CD4-positive, CD25-positive, alpha-beta regulatory T cell (primary cell): Measurements from ENCODE around the gene CNTNAP2. TPM values are rescaled to one million over a fixed set of nuclear protein-coding genes. Genes with fewer than 3 reads are reported as not detected.
"Not testable (repeated sequence)": the region's sequence is repeated elsewhere in the genome, so short reads cannot be mapped to it uniquely, and the experiment has no call there.

Experiments
- ATAC-seq, 2 donors: fragments of 150-1000 bp; cut with Tn5 transposase; one replicate each; pipeline ENCODE4 v1.10.0; 2021; ENCODE audit warnings: low read depth in 2 of 2, moderate number of reproducible peaks in 2 of 2, moderate library complexity in 1 of 2
- DNase-seq, 3 donors: peaks; one replicate each; pipeline versions ENCODE4 v3.0.0 to v3.0.0-alpha.2; 2012 to 2022; ENCODE audit warnings: mixed read lengths in 1 of 3
- H3K27ac ChIP-seq: one replicate; pipeline ENCODE4 v1.7.0; 2013; ENCODE audit warnings: mild to moderate bottlenecking, low read length; ENCODE audit not compliant: insufficient read depth, poor library complexity, severe bottlenecking
- H3K27me3 ChIP-seq: one replicate; pipeline ENCODE4 v1.7.0; 2013; ENCODE audit warnings: low read length; ENCODE audit not compliant: control insufficient read depth, insufficient read depth
- H3K36me3 ChIP-seq: one replicate; pipeline ENCODE4 v1.7.0; 2013; ENCODE audit warnings: mild to moderate bottlenecking, low read length, moderate library complexity; ENCODE audit not compliant: control insufficient read depth, insufficient read depth
- H3K4me1 ChIP-seq: 2 replicates; pipeline ENCODE4 v1.7.0; 2013; ENCODE audit warnings: mild to moderate bottlenecking, low read length; ENCODE audit not compliant: insufficient read depth, control insufficient read depth, poor library complexity, severe bottlenecking
- H3K4me3 ChIP-seq: one replicate; pipeline ENCODE4 v1.7.0; 2013; ENCODE audit warnings: low read depth, mild to moderate bottlenecking, low read length, moderate library complexity
- H3K9me3 ChIP-seq, 2 experiments: 1 replicate in 1 of 2; 2 replicates in 1 of 2; pipeline ENCODE4 v1.7.0; 2013; ENCODE audit warnings: low read length in 2 of 2, mild to moderate bottlenecking in 1 of 2, moderate library complexity in 1 of 2; ENCODE audit not compliant: control insufficient read depth in 2 of 2
- H3K27ac Mint-ChIP-seq, 3 donors: one replicate each; pipeline ENCODE4 v1.8.0; 2020 to 2022; ENCODE audit warnings: mild to moderate bottlenecking in 3 of 3, mixed read lengths in 3 of 3, moderate library complexity in 2 of 3
- H3K27me3 Mint-ChIP-seq: one replicate; pipeline ENCODE4 v1.8.0; 2022; ENCODE audit warnings: mild to moderate bottlenecking, mixed read lengths
- H3K36me3 Mint-ChIP-seq: one replicate; pipeline ENCODE4 v1.8.0; 2020; ENCODE audit warnings: mixed read lengths
- H3K4me1 Mint-ChIP-seq, 4 donors: one replicate each; pipeline ENCODE4 v1.8.0; 2020 to 2022; ENCODE audit warnings: mixed read lengths in 4 of 4, mild to moderate bottlenecking in 1 of 4
- H3K4me3 Mint-ChIP-seq, 4 donors: one replicate each; pipeline ENCODE4 v1.8.0; 2020 to 2022; ENCODE audit warnings: mild to moderate bottlenecking in 4 of 4, mixed read lengths in 4 of 4, moderate library complexity in 3 of 4
- H3K9me3 Mint-ChIP-seq, 7 donors: one replicate each; pipeline ENCODE4 v1.8.0; 2020 to 2022; ENCODE audit warnings: mixed read lengths in 7 of 7, mild to moderate bottlenecking in 3 of 7, moderate library complexity in 2 of 7
- polyA plus RNA-seq, 4 donors: library from polyadenylated mRNA; unstranded; fragments of 300-500 nt; fragmentation: Illumina TruSeq; gene quantifications; one replicate each; pipeline ENCODE4 v1.2.3, GENCODE V29; 2021
- total RNA-seq: library from RNA; stranded (reverse); gene quantifications from one replicate; pipeline ENCODE4 v1.2.3, GENCODE V29; 2022

The CNTNAP2 gene
- total and polyA plus RNA-seq, 5 donors from 2014 or later: 0.02 to 0.15 TPM; not detected in 3

DNA sequence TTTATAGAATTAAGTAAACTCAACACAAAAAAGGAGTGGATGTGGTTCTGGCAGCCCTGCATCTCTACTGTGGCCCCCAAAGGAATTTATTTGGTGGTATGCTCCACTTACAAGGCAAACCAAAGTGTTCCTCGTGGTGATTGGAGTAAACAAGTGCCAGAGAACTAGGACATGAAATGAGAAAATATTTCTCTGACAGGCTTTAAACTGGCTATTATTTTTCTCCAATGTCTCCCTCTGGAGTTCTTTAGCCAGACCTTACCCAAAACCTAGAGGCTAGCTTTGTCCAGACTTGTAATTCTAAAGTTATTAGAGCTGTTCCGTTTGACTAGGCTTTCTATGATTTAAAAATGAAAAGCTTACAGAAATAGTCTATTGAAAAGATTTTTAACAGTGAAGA is 990.1 kb downstream of the CNTNAP2 start:
- ATAC-seq (no peak), DNase-seq (no peak)
- peaks cover 5 to 17% (median 12%) of the 10 kb centered on the region in 7 donors for H3K9me3 Mint-ChIP-seq
- Histone ChIP-seq H3K27ac (no peak overlapping the region), H3K9me3 (peaks cover 0 to 1% of the 10 kb centered on the region in 2 experiments), H3K4me1 (no peaks in the 10 kb centered on the region), H3K36me3 (no peaks in the 10 kb centered on the region), H3K27me3 (no peaks in the 10 kb centered on the region), H3K4me3 (no peak overlapping the region)
- no peak overlapping the region for H3K4me3 Mint-ChIP-seq
- no peaks in the 10 kb centered on the region for H3K36me3 Mint-ChIP-seq
- H3K4me1 Mint-ChIP-seq: no peaks in the 10 kb centered on the region
- H3K27me3 Mint-ChIP-seq: no peaks in the 10 kb centered on the region
- no peak overlapping the region for H3K27ac Mint-ChIP-seq

DNA sequence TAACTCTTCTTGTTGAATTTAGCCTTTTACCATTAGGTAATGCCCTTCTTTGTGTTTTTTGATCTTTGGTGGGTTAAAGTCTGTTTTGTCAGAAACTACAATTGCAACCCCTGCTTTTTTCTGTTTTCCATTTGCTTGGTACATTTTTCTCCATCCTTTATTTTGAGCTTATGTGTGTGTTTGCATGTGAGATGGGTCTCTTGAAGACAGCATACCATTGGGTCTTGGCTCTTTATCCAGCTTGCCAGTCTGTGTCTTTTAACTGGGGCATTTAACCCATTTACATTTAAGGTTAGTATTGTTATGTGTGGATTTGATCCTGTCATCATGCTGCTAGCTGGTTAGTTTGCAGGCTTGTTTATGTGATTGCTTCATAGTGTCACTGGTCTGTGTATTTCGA is 997.9 kb downstream of the CNTNAP2 start:
- H3K27ac Mint-ChIP-seq, H3K4me1 ChIP-seq, ATAC-seq, H3K4me3 Mint-ChIP-seq, H3K27me3 Mint-ChIP-seq, H3K27ac ChIP-seq, H3K9me3 ChIP-seq, DNase-seq, H3K36me3 ChIP-seq, H3K4me3 ChIP-seq, H3K36me3 Mint-ChIP-seq, H3K27me3 ChIP-seq, H3K4me1 Mint-ChIP-seq: not testable (repeated sequence)
- H3K9me3 Mint-ChIP-seq: peaks cover 3 to 39% (median 13%) of the 10 kb centered on the region in 7 donors

DNA sequence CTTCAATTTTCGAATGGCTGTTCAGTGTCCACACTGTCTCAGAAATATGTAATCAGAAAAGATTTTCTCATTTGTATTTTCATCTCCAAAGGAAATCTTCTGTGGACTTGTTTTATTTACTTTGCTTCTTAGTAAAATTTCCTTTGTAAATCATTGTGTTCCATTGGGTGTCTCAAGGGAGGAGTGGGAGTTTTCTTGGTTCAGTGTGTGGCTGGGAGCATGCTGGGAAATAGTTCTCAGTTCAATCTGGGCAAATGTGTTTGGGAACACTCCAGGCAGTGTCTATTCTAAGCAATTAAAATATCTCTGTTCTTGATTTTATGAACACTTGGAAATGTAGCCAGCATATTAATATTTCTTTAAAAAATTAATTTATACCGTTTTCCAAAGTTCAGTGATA is 1019.8 kb downstream of the CNTNAP2 start:
- ATAC-seq: no peak
- H3K27me3 Mint-ChIP-seq: no peaks in the 10 kb centered on the region
- Histone ChIP-seq H3K36me3 (no peaks in the 10 kb centered on the region), H3K27me3 (no peaks in the 10 kb centered on the region), H3K9me3 (no peaks in the 10 kb centered on the region), H3K27ac (no peak overlapping the region), H3K4me3 (no peak overlapping the region), H3K4me1 (no peaks in the 10 kb centered on the region)
- DNase-seq: no peak
- H3K27ac Mint-ChIP-seq: no peak overlapping the region
- no peak overlapping the region for H3K4me3 Mint-ChIP-seq
- peaks cover 0 to 9% (median 5%) of the 10 kb centered on the region in 7 donors for H3K9me3 Mint-ChIP-seq
- H3K36me3 Mint-ChIP-seq: no peaks in the 10 kb centered on the region
- H3K4me1 Mint-ChIP-seq: no peaks in the 10 kb centered on the region

DNA sequence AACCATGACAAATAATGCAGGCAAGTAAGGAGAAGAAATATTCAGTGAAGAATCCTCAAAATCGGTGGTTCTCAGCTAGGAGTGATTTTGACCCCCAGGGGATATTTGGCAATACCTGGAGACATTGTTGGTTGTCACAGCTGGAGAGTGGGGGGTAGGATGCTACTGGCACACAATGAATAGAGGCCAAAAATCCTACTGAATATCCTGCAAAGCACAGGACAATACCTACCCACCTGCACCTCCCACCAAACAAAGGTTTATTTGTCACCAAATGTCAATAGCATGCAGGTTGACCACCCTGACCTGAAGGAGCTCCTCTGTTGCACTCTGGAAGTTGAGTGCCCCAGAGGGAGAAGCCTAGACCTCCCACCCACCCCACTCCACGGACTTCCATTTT is 1028.6 kb downstream of the CNTNAP2 start:
- H3K9me3 Mint-ChIP-seq: peaks cover 9 to 18% (median 9%) of the 10 kb centered on the region in 7 donors
- H3K4me1 Mint-ChIP-seq: no peaks in the 10 kb centered on the region
- H3K4me3 ChIP-seq: no peak overlapping the region
- H3K27me3 Mint-ChIP-seq: no peaks in the 10 kb centered on the region
- no peaks in the 10 kb centered on the region for H3K27me3 ChIP-seq
- H3K36me3 Mint-ChIP-seq: no peaks in the 10 kb centered on the region
- no peaks in the 10 kb centered on the region for H3K4me1 ChIP-seq
- DNase-seq (no peak), ATAC-seq (no peak)
- H3K4me3 Mint-ChIP-seq: no peak overlapping the region
- no peaks in the 10 kb centered on the region for H3K36me3 ChIP-seq
- H3K9me3 ChIP-seq: peaks cover 4 to 9% of the 10 kb centered on the region in 2 experiments
- no peak overlapping the region for H3K27ac ChIP-seq
- H3K27ac Mint-ChIP-seq: no peak overlapping the region

DNA sequence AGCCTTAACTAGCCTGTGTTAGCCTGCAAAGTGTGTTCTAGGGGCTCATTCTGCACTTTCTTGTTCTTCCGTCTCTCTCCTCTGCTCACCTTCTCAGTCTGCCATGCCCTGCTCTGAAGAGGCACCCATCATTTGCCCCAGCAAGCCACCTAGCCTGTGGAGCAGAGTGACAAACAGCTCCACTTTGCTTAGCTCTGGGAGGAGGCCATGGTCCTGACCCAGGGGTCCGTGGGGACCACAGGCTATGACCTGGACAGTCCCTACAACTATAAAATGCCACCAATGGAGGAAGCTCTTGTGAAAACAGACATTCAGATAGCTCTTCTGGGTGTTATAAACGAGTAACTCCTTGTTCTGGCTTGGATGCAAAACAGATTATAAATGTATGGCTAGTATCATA is 1029.6 kb downstream of the CNTNAP2 start:
- DNase-seq: no peak
- Histone ChIP-seq H3K9me3 (peaks cover 4 to 9% of the 10 kb centered on the region in 2 experiments), H3K4me1 (no peaks in the 10 kb centered on the region), H3K36me3 (no peaks in the 10 kb centered on the region), H3K4me3 (no peak overlapping the region), H3K27me3 (no peaks in the 10 kb centered on the region), H3K27ac (no peak overlapping the region)
- ATAC-seq: no peak
- Mint-ChIP-seq H3K27ac (no peak overlapping the region), H3K4me3 (no peak overlapping the region), H3K4me1 (no peaks in the 10 kb centered on the region), H3K27me3 (no peaks in the 10 kb centered on the region), H3K36me3 (no peaks in the 10 kb centered on the region), H3K9me3 (peaks cover 9 to 18% (median 11%) of the 10 kb centered on the region in 7 donors)

DNA sequence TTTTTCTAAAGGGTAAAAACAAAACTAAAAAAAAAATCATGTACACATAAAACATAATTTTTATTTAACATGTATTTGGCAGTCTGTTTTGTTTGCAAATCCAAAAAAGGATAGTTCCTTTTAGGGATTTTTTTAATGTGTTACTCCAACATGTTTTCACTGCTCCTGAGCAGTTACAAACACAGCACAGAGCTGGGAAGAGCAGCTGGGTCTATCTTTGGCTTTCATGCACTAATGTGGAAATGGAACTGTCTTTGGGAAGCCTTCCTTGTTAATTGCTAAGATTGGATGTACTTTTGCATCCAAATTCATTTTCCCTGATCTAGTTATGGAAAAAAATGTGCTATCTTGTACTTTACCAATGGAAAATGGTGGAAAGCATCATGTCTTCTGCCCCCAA is 1035.1 kb downstream of the CNTNAP2 start:
- no peak for DNase-seq
- Mint-ChIP-seq H3K4me3 (no peak overlapping the region), H3K36me3 (no peaks in the 10 kb centered on the region), H3K27ac (no peak overlapping the region), H3K9me3 (peaks cover 0 to 21% (median 10%) of the 10 kb centered on the region in 7 donors), H3K4me1 (no peaks in the 10 kb centered on the region), H3K27me3 (no peaks in the 10 kb centered on the region)
- no peaks in the 10 kb centered on the region for H3K4me1 ChIP-seq
- no peak overlapping the region for H3K4me3 ChIP-seq
- no peaks in the 10 kb centered on the region for H3K27me3 ChIP-seq
- H3K27ac ChIP-seq: no peak overlapping the region
- H3K36me3 ChIP-seq: no peaks in the 10 kb centered on the region
- no peaks in the 10 kb centered on the region for H3K9me3 ChIP-seq
- no peak for ATAC-seq

DNA sequence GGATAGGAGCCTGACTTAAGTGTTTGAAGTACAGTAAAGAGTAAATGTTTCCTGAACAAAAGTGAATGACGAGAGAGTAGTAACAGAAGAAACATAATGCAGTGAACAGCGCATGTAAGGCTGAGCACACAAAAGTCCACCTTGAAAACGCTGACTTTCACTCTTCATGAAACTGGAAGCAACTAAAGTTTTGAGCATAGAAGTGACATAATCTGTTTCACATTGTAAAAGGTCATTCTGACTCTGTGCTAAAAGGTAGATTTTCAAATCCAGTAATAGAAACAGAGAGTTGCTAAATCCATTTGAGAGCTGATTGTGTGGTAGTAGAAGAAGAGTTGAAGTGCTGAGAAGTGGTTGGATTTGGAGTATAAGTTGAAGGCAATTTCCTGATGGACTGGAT is 1037.0 kb downstream of the CNTNAP2 start:
- Histone ChIP-seq H3K4me3 (no peak overlapping the region), H3K4me1 (no peaks in the 10 kb centered on the region), H3K36me3 (no peaks in the 10 kb centered on the region), H3K9me3 (no peaks in the 10 kb centered on the region), H3K27ac (no peak overlapping the region), H3K27me3 (no peaks in the 10 kb centered on the region)
- ATAC-seq (no peak), DNase-seq (no peak)
- Mint-ChIP-seq H3K4me1 (no peaks in the 10 kb centered on the region), H3K27ac (no peak overlapping the region), H3K36me3 (no peaks in the 10 kb centered on the region), H3K9me3 (peaks cover 0 to 20% (median 10%) of the 10 kb centered on the region in 7 donors), H3K4me3 (no peak overlapping the region), H3K27me3 (no peaks in the 10 kb centered on the region)

DNA sequence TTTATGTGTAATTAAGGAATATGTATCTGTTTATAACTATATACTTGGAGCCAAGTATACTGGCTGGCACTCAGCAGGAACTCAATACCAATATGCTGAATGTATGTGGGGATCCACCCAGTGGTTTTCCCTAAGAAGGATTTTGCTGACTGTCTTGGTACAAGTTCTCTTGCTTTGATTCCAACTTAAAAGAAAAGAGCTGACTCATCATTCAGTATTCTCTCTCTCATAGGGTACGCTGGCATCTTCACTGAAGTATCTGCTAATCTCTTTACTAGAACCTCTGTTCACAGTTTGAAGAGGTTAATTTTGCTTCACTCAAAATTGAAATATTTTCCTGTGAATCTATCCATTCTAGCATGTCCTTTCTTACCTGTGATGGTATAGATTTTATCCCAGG is 1044.8 kb downstream of the CNTNAP2 start:
- DNase-seq (no peak), ATAC-seq (no peak)
- Histone ChIP-seq H3K36me3 (no peaks in the 10 kb centered on the region), H3K27me3 (no peaks in the 10 kb centered on the region), H3K27ac (no peak overlapping the region), H3K4me3 (no peak overlapping the region), H3K9me3 (no peaks in the 10 kb centered on the region), H3K4me1 (no peaks in the 10 kb centered on the region)
- Mint-ChIP-seq H3K4me3 (no peak overlapping the region), H3K27ac (no peak overlapping the region), H3K27me3 (no peaks in the 10 kb centered on the region), H3K4me1 (no peaks in the 10 kb centered on the region), H3K36me3 (no peaks in the 10 kb centered on the region), H3K9me3 (peaks cover 0 to 13% (median 6%) of the 10 kb centered on the region in 7 donors)
